HUES64 (cell line): ENCODE results near the gene TDRD9.

Source experiments
- H3K27ac ChIP-seq: 2 replicates; pipeline ENCODE4 v1.7.0; 2013; ENCODE audit warnings: low read depth, low read length, inconsistent platforms
- H3K27me3 ChIP-seq: 2 replicates; pipeline ENCODE4 v1.6.1; 2013; ENCODE audit warnings: mild to moderate bottlenecking, low read length; ENCODE audit not compliant: insufficient read depth
- H3K36me3 ChIP-seq: 2 replicates; pipeline ENCODE4 v1.6.1; 2013; ENCODE audit warnings: mild to moderate bottlenecking, low read length; ENCODE audit not compliant: insufficient read depth
- H3K4me1 ChIP-seq: 2 replicates; pipeline ENCODE4 v1.6.1; 2013; ENCODE audit warnings: mild to moderate bottlenecking, low read length, moderate library complexity; ENCODE audit not compliant: insufficient read depth
- H3K4me3 ChIP-seq: 2 replicates; pipeline ENCODE4 v1.5.1; 2013; ENCODE audit warnings: mild to moderate bottlenecking, low read length, moderate library complexity
- H3K9ac ChIP-seq: 2 replicates; pipeline ENCODE4 v1.6.1; 2013; ENCODE audit warnings: mild to moderate bottlenecking, low read depth, low read length
- H3K9me3 ChIP-seq: 2 replicates; pipeline ENCODE4 v1.6.1; 2013; ENCODE audit warnings: low read depth, low read length; ENCODE audit not compliant: insufficient read depth
- WGBS: fragments of 150-250, 120-280 bp; methylation state at CpG from one replicate; pipeline ENCODE4 v1.1.7; 2013; ENCODE audit warnings: missing lambda C conversion rate; 5-methylcytosine and 5-hydroxymethylcytosine counted together

The TDRD9 gene

GRCh38 chr14:104014764-104015163, 86.5 kb downstream of the TDRD9 start:
- H3K27me3 ChIP-seq: no peaks in the 10 kb centered on the region; the same call in 1 of the 2 replicates
- no peak overlapping the region for H3K4me3 ChIP-seq
- H3K4me1 ChIP-seq: no peaks in the 10 kb centered on the region
- no peaks in the 10 kb centered on the region for H3K36me3 ChIP-seq
- 93% methylated on average over 4 of the region's 5 CpGs for WGBS
- no peak overlapping the region for H3K27ac ChIP-seq
- no peaks in the 10 kb centered on the region for H3K9me3 ChIP-seq
- H3K9ac ChIP-seq: no peak overlapping the region

GRCh38 chr14:104016873-104017650, 88.8 kb downstream of the TDRD9 start:
- H3K36me3 ChIP-seq: no peaks in the 10 kb centered on the region
- H3K27ac ChIP-seq: no peak overlapping the region
- H3K4me1 ChIP-seq: no peaks in the 10 kb centered on the region
- no peak overlapping the region for H3K9ac ChIP-seq
- H3K9me3 ChIP-seq: no peaks in the 10 kb centered on the region
- WGBS: 86% methylated on average over 11 of the region's 11 CpGs
- no peaks in the 10 kb centered on the region; the same call in 1 of the 2 replicates for H3K27me3 ChIP-seq
- no peak overlapping the region for H3K4me3 ChIP-seq

- H3K4me3 ChIP-seq: no peak overlapping the region
- H3K36me3 ChIP-seq: no peaks in the 10 kb centered on the region
- H3K27me3 ChIP-seq: no peaks in the 10 kb centered on the region; the same call in 1 of the 2 replicates
- no peak overlapping the region for H3K9ac ChIP-seq
- H3K9me3 ChIP-seq: no peaks in the 10 kb centered on the region
- H3K4me1 ChIP-seq: no peaks in the 10 kb centered on the region
- WGBS: 89% methylated on average over 1 of the region's 1 CpG
- H3K27ac ChIP-seq: no peak overlapping the region
These were observed 90.8 kb downstream of the TDRD9 start for GRCh38 chr14:104019029-104019428.

- no peaks in the 10 kb centered on the region; the same call in 1 of the 2 replicates for H3K27me3 ChIP-seq
- no peaks in the 10 kb centered on the region for H3K9me3 ChIP-seq
- no peak overlapping the region for H3K9ac ChIP-seq
- no peaks in the 10 kb centered on the region for H3K4me1 ChIP-seq
- no peak overlapping the region for H3K4me3 ChIP-seq
- 85% methylated on average over 7 of the region's 7 CpGs for WGBS
- H3K27ac ChIP-seq: no peak overlapping the region
- no peaks in the 10 kb centered on the region for H3K36me3 ChIP-seq
These were observed 91.5 kb downstream of the TDRD9 start for GRCh38 chr14:104019806-104020205.

- Histone ChIP-seq H3K27ac (no peak overlapping the region), H3K4me1 (no peaks in the 10 kb centered on the region), H3K9ac (no peak overlapping the region), H3K9me3 (no peaks in the 10 kb centered on the region), H3K4me3 (no peak overlapping the region), H3K36me3 (no peaks in the 10 kb centered on the region), H3K27me3 (no peaks in the 10 kb centered on the region; the same call in 1 of the 2 replicates)
- WGBS: 92% methylated on average over 9 of the region's 9 CpGs
These were observed 92.2 kb downstream of the TDRD9 start for GRCh38 chr14:104020471-104020870.

GRCh38 chr14:104023325-104024055, 95.2 kb downstream of the TDRD9 start:
- Histone ChIP-seq H3K4me1 (no peaks in the 10 kb centered on the region), H3K36me3 (no peaks in the 10 kb centered on the region), H3K9ac (no peak overlapping the region), H3K4me3 (no peak overlapping the region), H3K27ac (no peak overlapping the region), H3K9me3 (no peaks in the 10 kb centered on the region), H3K27me3 (no peaks in the 10 kb centered on the region)
- 86% methylated on average over 2 of the region's 2 CpGs for WGBS

- 96% methylated on average over 3 of the region's 3 CpGs for WGBS
- Histone ChIP-seq H3K9me3 (no peaks in the 10 kb centered on the region), H3K36me3 (no peaks in the 10 kb centered on the region), H3K27ac (no peak overlapping the region), H3K4me1 (no peaks in the 10 kb centered on the region), H3K9ac (no peak overlapping the region), H3K4me3 (no peak overlapping the region), H3K27me3 (peaks cover 2% of the 10 kb centered on the region; the same call in 1 of the 2 replicates)
These were observed 97.3 kb downstream of the TDRD9 start for GRCh38 chr14:104025534-104025933.

- WGBS: 83% methylated on average over 1 of the region's 1 CpG
These were observed 97.8 kb downstream of the TDRD9 start for GRCh38 chr14:104026024-104026423.

GRCh38 chr14:104030958-104031357, 102.7 kb downstream of the TDRD9 start:
- 99% methylated on average over 3 of the region's 3 CpGs for WGBS
- peaks cover 2% of the 10 kb centered on the region; the same call in 1 of the 2 replicates for H3K27me3 ChIP-seq
- no peaks in the 10 kb centered on the region for H3K4me1 ChIP-seq
- no peak overlapping the region for H3K4me3 ChIP-seq
- H3K36me3 ChIP-seq: no peaks in the 10 kb centered on the region
- no peak overlapping the region for H3K27ac ChIP-seq
- H3K9ac ChIP-seq: no peak overlapping the region
- H3K9me3 ChIP-seq: no peaks in the 10 kb centered on the region

More at GRCh38 chr14:104026024-104026423, 97.8 kb downstream of the TDRD9 start:
- H3K4me1 ChIP-seq: no peaks in the 10 kb centered on the region
- no peak overlapping the region for H3K27ac ChIP-seq
- H3K9ac ChIP-seq: no peak overlapping the region
- peaks cover 2% of the 10 kb centered on the region; the same call in 1 of the 2 replicates for H3K27me3 ChIP-seq
- no peak overlapping the region for H3K4me3 ChIP-seq
- no peaks in the 10 kb centered on the region for H3K36me3 ChIP-seq
- no peaks in the 10 kb centered on the region for H3K9me3 ChIP-seq

GRCh38 chr14:104031384-104031783, 103.1 kb downstream of the TDRD9 start:
- Histone ChIP-seq H3K9me3 (no peaks in the 10 kb centered on the region), H3K27me3 (peaks cover 2% of the 10 kb centered on the region; the same call in 1 of the 2 replicates), H3K9ac (no peak overlapping the region), H3K4me1 (no peaks in the 10 kb centered on the region), H3K4me3 (no peak overlapping the region), H3K36me3 (no peaks in the 10 kb centered on the region), H3K27ac (no peak overlapping the region)
- WGBS: 87% methylated on average over 5 of the region's 5 CpGs

GRCh38 chr14:104034976-104035699, 106.9 kb downstream of the TDRD9 start:
- H3K9me3 ChIP-seq: no peaks in the 10 kb centered on the region
- H3K27ac ChIP-seq: no peak overlapping the region
- H3K36me3 ChIP-seq: no peaks in the 10 kb centered on the region
- H3K9ac ChIP-seq: no peak overlapping the region
- 89% methylated on average over 12 of the region's 12 CpGs for WGBS
- H3K27me3 ChIP-seq: no peaks in the 10 kb centered on the region
- no peak overlapping the region for H3K4me3 ChIP-seq
- H3K4me1 ChIP-seq: no peaks in the 10 kb centered on the region
